ENCODE results near the gene KCNQ1.
"Not testable (repeated sequence)": the region's sequence is repeated elsewhere in the genome, so short reads cannot be mapped to it uniquely, and the experiment has no call there.

Gene KCNQ1

DNA sequence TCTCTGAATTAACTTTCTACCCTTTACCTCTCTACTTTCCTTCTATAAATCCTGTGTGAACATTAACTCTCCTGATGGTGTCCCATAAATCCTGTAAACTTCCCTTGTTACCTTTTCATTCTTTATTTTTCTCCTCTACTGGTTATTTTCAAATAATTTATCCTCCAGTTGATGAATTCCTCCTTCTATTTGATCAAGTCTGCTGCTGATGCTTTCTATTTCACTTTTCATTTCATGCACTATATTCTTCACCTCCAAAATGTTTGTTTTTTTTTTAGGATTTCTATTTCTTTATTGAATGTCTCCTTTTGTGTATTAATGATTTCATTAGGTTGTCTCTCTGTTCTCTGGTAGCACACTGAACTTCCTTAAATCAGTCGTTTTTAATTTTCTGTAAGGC, 186.4 kb downstream of the KCNQ1 start:
- no peak for DNase-seq

DNA sequence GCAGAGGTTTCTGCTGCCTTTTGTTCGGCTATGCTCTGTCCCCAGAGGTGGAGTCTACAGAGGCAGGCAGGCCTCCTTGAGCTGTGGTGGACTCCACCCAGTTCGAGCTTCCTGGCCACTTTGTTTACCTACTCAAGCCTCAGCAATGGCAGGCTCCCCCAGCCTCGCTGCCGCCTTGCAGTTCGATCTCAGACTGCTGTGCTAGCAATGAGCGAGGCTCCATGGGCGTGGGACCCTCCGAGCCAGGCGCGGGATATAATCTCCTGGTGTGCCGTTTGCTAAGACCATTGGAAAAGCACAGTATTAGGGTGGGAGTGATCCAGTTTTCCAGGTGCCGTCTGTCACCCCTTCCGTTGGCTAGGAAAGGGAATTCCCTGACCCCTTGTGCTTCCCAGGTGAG, 195.0 kb downstream of the KCNQ1 start:
- DNase-seq = not testable (repeated sequence)

DNA sequence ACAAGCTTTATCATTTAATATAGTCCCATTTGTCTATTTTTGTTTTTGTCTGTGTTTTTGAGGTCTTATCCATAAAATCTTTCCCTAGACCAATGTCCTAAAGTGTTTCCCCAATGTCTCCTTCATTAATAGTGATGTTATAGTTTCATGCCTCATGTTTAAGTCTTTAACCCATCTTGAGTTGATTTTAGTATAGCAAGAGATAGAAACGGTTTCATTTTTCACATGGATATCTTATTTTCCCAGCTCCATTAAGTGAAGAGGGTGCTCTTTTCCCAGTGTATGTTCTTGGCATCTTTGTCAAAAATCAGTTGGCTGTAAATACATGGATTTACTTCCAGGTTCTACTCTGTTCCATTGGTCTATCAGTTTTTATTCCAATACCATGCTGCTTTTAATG, 196.8 kb downstream of the KCNQ1 start:
- no peak for DNase-seq

DNA sequence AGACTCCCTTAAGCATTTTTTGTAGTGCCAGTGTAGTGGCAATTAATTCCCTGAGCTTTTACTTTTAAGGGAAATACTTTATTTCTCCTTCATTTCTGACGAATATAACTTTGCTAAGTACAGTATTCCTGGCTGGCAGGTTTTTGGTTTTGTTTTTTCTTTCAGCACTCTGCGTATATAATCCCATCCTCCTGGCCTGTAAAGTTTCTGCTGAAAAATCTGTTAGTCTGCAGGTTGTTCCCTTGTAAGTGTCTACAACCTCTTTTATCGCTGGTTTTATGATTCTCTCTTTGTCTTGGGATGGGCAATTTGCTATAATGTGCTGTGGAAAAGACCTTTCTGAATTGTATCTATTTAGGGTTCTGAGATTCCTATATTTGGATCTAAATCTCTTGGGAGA, 198.9 kb downstream of the KCNQ1 start:
- DNase-seq = no peak

DNA sequence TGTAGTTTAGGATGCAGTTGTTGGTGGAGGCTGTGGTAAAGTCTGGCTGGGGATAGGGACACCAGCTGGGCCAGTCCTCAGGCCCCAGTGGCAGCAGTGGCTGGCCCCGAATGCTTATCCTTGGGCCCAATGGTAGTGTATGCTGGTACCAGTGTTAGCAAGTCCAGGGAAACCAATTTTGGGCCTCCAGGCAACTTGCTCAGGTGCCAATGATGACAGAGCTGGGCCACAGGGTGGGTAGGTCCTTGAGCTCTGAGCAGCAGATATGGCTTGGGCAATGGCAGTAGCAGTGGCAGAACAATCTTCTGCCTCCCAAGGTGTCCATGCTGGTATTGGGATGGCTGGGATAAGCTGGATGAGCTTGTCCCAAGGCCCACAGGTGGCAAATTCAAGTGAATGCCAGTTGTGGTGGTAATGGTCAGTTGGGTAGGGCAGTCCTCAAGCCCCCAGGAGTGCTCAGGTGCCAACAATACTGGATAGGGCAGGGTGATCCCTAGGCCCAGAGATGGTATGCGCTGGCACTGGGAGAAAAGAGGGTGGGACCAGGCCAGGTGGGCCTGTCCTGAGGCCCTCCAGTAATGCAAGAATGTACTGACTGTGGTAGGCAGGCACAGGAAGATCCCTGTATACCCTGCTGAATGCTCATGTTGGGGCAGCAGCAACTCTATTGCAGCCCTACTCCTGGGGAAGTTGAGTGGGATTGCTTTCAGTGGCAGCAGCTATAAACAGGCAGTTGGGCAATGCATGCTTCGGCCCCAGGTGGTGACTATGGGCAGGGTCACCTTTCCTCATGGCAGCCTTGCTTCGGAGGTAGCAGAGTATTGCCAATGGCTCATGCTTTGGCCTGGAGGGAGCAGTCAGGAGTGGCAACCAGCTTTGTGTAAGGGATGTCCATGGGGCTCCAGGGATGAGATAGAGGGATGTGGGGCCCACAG, 200.3 kb downstream of the KCNQ1 start:
- no peak for DNase-seq

DNA sequence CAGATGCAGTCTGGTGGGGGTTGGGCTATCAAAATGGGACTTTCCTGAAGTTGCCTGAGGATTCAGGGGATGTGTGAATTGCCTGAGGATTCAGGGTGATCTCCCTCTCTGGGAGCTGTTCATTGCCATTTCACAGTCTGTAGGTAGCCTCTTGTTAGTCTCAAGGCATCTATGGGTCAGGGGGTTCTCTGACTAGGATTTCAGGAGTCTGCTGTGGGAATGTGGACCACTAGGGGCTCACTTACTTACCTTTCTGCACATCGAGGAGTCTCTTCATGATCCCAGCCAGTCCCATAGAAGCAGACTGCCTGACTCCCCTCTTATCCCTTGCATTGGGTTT, 200.9 kb downstream of the KCNQ1 start:
- no peak for DNase-seq

DNA sequence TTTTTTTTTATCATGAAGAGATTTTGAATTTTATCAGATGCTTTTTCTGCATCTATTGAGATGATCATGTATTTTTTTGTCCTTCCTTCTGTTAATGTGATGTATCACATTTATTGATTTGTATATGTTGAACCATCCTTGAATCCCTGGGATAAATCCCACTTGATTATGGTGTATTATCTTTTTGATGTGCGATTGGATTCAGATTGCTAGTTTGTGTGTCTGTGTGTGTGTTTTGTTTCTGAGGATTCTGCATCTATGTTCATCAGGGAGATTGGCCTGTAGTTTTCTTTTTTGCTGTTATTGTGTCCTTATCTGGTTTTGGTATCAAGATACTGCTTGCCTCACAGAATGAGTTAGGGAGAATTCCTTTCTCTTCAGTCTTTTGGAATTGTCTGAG, 202.4 kb downstream of the KCNQ1 start:
- no peak for DNase-seq

DNA sequence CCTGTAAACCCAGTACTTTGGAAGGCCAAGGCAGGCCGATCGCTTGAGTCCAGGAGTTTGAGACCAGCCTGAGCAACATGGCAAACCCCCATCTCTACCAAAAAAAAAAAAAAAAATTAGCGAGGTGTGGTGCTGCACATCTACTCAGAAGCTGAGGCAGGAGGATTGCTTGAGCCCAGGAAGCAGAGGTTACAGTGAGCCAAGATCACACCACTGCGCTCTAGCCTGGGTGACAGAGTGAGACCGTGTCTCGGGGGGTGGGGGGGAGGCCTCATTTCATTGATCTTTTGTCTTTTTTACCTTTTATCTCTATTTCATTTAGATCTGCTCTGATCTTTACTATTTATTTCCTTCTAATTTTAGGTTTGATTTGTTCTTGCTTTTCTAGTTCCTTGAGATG, 203.1 kb downstream of the KCNQ1 start:
- DNase-seq = no peak

DNA sequence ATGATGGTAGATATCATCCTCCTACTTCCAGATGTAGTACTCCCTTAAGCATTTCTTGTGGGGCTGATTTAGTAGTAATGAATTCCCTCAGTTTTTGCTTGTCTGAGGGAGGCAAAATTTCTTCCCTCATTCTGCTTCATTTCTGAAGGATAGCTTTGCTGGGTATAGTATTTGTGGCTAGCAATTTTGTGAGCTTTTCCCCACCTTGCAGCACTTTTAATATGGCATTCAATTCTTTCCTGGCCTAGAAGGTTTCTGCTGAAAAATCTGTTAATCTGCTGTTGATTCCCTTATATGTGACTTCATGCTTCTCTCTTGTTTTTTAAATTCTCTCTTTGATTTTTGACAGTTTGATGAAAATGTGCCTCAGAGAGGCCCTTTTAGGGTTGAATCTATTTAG, 204.6 kb downstream of the KCNQ1 start:
- DNase-seq = no peak

DNA sequence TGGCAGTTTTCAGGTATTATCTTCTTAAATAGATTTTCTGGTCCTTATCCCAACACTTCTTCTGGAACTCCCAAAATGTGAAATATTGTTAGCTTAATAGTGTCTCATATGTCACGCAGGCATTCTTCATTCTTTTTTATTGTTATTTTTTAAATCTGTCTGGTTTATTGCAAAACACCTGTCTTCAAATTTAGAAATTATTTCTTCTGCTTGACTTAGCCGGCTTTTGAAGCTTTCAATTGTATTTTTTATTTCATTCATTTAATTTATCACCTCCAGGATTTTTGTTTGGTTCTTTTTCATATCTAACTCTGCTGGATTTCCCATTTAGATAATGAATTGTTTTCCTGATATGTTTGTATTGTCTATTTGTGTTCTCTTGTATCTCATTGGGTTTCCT, 205.0 kb downstream of the KCNQ1 start:
- no peak for DNase-seq

DNA sequence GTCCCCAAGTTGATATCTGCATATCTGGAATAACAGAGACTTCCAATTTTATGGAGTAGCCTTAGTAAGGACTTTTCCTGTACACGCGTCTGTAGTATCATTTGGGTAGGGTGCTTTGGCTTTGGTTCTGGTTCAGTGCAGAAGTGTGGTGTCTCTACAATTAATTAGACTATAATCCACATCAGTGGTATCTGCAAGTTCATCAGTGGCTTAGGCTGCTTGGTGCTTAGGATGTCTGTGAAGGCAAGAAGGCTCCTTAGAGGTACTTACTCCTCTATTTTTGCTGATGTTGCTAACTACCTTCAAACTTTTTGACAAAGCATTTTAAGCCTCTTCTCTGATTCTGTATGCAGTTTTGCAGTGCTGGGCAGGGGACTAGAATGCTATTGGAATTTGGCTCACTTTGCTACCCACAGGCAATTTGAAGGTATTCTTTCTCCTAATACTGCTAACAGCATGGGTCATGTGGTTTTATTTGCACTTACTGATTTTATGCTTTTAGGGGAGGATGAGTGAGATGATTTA, 205.6 kb downstream of the KCNQ1 start:
- DNase-seq = no peak

DNA sequence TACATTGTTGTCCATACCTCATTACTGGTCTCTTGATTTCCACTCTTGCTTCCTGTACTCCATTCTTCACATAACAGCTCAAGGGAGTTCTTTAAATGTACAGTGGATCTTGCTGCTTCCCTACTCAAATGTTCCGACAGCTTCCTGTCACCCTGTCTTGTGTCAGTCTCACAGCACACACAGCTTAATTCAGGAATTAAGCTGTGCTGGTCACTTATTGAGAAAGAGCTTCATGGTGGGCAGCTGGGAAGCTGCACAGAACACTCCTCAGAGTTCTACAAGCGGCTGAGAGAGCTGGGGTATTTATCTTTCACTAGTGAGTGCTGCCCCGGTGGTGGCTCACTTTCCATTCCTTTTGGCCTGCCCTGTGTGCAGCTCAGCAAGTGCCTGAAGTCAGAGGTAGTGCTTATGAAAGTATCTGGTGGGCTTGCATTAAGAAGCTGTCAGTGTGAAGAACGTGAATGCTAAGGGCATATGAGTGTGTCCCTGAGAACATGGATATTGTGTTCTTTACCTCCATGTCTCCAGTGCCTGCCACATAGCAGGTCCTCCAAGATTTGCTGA, 206.3 kb downstream of the KCNQ1 start:
- DNase-seq = no peak

DNA sequence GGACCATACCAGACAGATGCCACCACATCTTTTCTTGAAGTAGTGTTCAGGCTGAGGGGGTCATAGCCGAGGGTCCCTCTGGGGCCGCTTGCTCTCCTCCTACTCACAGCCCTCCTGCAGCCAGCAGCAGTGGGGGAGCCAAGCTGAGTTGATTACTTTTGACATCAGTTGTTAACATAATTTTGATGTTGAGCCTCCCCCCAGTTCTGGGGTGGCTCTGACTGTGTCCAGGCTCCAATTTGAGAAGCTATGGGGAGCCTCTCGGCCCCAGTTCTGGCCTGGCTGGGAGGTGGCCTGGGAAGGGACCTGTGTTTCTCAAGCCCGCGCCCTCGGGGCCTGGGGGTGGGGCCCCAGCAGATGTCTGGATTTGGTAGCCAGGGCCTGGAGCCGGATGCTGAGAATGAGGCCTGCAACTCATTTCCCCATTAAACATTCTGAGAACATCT, 207.0 kb downstream of the KCNQ1 start:
- DNase-seq = no peak

DNA sequence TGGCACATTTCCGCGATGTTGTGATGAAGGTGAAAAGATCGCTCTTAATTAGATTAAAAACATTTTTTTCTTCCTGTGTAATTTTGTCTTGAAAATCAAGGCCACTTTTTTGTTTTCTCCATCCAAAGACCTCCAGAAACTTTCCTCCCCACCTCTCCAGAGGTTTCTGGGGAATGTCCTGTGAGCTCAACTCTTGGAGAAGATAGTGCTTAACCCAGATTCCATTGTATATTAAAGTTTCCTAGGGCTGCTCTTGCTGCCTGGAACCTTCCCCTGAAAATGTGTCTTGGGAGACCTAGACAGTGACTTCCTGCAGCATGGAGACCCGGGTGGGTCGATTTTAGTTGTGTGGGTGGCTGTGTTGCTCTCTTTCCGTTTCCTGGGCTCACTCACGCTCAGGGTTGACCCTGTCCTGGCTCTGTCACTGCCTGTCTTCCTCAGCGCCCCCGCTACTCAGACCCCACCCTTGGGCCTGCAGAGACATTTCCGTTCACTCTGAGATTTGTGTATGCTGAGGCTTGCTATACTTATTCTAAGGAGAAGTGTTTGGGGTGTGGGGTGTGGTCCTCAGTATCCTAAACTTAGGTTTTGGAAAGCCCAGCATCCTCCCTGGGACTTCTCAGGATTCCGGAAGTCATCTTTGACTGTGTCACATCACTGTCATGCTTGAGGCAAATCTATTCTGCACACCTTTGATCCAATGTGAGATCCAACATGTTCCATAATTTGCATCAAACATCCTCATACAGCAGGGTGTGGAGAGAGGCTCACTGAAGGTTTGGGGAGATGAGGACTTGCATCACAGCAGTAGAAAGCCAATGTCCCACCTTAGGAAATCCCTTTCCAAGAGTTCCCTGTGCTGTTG, 207.8 kb downstream of the KCNQ1 start:
- DNase-seq = no peak

DNA sequence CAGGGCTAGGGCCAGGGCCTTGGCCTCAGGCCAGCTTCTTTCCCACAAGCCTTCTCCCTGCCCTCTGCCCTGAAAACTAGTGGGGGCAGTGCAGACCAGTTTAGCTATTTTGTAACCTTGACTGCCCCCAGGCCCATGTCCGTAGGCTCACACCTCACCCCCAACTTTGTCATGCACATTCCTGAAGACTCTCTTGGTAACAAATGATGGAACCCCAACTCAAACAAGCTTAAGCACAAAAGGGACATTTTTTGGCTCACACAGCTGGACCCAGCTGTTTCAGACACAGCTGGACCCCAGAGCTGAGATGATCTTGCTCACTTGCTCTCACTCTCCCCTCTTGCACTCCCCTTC, 208.4 kb downstream of the KCNQ1 start:
- no peak for DNase-seq

DNA sequence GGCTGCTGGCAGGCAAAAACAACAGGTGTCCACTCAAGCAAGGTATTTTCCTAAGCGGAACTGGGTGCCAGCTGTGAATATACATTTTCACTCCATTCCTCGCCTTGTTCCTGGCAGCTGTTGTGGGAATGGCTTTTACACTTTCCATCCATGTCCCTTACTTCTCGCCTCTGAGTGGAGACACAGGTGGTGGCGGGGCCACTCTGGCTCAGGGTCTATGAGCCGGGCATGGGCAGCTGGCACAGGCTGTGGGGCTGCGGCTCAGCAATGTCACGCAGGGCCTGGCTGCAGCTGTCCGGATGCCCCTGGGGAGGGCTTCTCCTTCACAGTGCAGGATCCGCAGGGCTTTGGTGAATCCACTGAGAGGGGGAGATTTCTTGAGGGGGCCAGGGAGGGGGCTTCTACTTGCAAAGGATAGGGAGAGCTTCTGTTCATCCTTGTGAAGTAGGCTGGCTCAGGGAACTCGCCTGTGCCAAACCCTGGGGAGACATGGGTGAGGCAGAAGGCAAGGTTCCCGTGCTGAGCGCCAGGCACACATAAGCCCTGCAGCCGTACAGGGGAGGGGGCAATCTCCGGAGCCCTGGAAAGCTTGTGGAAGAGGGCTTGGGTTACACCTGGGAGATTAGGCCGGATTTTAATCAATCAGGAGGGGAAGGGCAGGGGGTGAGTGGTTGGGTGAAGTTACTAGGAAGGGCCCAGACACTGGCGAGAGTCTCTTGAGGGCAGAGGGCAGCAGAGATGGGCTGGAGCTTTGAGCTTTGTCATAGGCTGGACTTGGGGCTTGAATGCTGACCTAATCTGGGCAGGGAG, 209.3 kb downstream of the KCNQ1 start:
- no peak for DNase-seq

DNA sequence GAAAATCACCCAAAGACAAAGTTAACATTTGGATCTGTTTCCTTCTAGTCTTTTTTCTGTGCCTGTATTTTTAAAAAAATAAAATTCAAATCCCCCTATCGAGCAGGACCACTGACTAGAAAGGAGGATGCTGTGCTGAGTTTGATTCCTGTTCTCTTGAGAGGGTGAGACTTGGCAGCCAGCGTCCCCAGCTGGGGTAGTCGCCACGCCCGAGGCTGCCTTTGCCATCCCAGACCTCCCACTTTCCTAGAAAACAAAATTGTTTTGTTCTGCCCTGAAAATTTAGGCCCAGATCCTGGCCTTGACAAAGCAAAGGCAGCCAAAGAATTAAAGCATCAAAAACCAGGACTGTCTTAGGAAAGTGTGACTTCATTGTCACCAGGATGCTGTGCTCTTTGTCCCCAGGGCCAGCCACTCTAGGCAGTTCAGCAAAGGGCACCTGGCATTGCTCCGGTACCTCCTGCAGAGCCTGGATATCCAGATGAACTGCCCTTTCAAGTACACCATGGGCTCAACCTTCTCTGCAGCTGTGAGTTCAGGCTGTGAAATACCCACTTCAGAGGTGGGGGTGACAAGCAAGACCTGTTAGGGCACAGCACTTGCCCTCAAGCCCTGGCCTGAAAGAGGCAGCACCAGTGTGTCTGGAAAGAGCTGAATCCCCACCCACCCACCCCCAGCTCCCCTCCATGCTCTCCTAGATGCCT, 210.4 kb downstream of the KCNQ1 start:
- no peak for DNase-seq

DNA sequence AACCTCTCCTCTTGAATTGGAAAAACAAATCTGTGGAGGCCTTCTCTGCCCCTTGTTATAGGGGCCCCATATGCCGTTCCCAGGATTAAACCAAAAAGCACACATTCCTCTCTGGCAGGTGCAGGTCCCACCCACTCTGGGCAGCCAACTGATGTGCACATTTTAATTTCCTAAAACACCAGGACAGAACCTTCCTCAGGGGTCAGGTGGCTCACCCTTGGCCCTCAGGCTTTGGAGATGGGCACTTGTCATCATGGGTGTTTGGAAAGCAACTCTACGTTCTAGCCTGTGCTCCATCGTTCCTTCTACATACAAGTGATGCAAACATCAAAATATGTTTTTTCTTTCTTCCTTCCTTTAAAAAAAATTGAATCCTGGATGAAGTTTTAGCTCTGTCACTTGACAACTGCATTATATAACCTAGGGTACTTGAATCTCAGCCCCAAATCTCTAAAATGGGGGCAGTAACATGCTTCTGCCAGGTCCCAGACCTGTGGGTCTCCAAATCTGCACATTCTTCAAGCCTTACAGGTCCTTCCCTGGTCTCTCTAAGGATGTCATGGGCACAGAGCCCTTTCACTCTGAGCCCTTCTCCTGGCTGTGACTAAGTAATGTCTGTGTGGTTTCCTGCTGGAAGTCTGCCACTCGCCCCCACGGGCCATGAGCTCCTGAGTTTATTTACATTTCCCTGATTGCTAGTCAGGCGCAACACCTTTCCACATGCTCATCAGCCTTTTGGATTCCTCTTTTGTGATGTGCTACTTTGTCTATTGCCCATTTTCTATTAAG, 211.2 kb downstream of the KCNQ1 start:
- DNase-seq = no peak

DNA sequence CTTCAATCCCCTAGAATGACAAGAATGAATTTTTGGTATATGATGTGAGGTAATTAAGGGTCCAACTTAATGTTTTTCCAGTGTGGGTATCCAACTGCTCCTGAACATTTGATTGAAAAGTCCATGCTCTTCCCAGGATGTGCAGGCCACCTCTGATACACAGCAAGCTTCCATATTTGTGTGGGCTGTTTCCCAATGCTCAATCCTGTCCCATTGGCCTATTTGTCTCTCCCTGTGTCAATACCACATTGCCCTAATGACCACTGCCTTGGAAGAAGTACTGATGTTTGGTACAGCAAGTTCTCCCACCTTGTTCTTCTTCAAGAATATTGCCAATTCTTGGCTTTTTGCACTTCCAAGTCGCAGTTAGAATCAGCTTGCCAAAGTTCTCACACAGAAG, 212.1 kb downstream of the KCNQ1 start:
- DNase-seq = no peak

DNA sequence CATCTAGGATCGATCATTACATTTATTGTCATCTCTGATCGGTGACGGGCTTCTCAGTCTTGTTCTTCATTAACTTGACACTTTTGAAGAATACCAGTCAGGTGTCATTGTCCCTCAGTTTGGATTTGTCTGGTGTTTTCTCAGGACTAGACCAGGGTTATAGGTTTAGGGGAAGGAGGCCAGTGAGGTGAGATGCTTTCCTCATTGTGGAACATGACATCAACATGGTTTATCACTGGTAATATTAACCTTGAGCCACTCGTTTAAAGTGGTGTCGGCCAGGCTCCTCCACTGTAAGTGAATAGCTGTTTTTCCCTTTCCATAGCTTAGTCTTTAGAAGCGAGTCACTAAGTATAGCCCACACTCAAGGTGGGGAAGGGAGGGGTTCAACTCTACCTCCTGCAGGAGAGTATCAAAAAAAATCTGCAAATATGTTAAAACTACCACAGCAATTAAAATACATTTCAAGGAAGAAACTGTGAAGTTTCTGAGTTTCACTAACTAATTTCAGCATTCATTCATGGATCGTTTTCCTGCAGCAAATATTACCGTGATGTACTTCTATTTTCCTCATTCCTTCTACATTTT, 213.0 kb downstream of the KCNQ1 start:
- no peak for DNase-seq

Measured in hematopoietic multipotent progenitor cell treated with erythropoietin and hydrocortisone succinate and interleukin-3 and kit ligand, for 8 days (in vitro differentiated cells).